Parathyroid adenoma (tissue), 2 donors: ENCODE results near the gene NAA60.
A peak's percentile ranks its signal among the peaks of the same experiment; 100 is the strongest.
"Not testable (repeated sequence)": the region's sequence is repeated elsewhere in the genome, so short reads cannot be mapped to it uniquely, and the experiment has no call there.

Source experiments
- H2AFZ ChIP-seq: fragments of 300-600 bp; sonication (generic); one replicate; pipeline ENCODE4 v1.7.0; 2017; ENCODE audit warnings: antibody characterized with exemption, mild to moderate bottlenecking
- H3K27ac ChIP-seq: fragments of 300-600 bp; sonication (generic); one replicate; pipeline ENCODE4 v1.7.0; 2017
- H3K27me3 ChIP-seq: fragments of 300-600 bp; sonication (generic); one replicate; pipeline ENCODE4 v1.7.0; 2017; ENCODE audit warnings: low read length; ENCODE audit not compliant: control insufficient read depth, insufficient read depth
- H3K36me3 ChIP-seq: fragments of 300-600 bp; sonication (generic); one replicate; pipeline ENCODE4 v1.7.0; 2017; ENCODE audit warnings: low read length; ENCODE audit not compliant: control insufficient read depth, insufficient read depth
- H3K4me1 ChIP-seq: fragments of 300-600 bp; sonication (generic); one replicate; pipeline ENCODE4 v1.7.0; 2017; ENCODE audit warnings: control low read depth
- H3K4me2 ChIP-seq: fragments of 300-600 bp; sonication (generic); one replicate; pipeline ENCODE4 v1.7.0; 2017; ENCODE audit warnings: low read length
- H3K4me3 ChIP-seq: fragments of 300-600 bp; sonication (generic); one replicate; pipeline ENCODE4 v1.7.0; 2017; ENCODE audit warnings: low read depth, low read length
- H3K79me2 ChIP-seq: fragments of 300-600 bp; sonication (generic); one replicate; pipeline ENCODE4 v1.7.0; 2017; ENCODE audit warnings: control low read depth
- H3K9ac ChIP-seq: fragments of 300-600 bp; sonication (generic); one replicate; pipeline ENCODE4 v1.7.0; 2017; ENCODE audit warnings: mild to moderate bottlenecking
- H3K9me3 ChIP-seq: fragments of 300-600 bp; sonication (generic); one replicate; pipeline ENCODE4 v1.7.0; 2017; ENCODE audit warnings: low read length; ENCODE audit not compliant: control insufficient read depth
- CTCF ChIP-seq: fragments of 300-600 bp; sonication (generic); IDR thresholded peaks from one replicate; pipeline ENCODE4 v1.7.0; 2017; ENCODE audit warnings: antibody characterized with exemption, mild to moderate bottlenecking
- donor health status: primary hyperparathyroidism.

Gene NAA60

GRCh38 chr16:3472878-3473595, 29.6 kb downstream of the NAA60 start:
- no peak for TF ChIP-seq CTCF
- Histone ChIP-seq H2AFZ (no peak overlapping the region), H3K79me2 (peaks cover 76% of the 10 kb centered on the region), H3K9me3 (no peaks in the 10 kb centered on the region), H3K4me2 (peak overlapping the region; percentile 4), H3K36me3 (no peaks in the 10 kb centered on the region), H3K27me3 (no peaks in the 10 kb centered on the region), H3K27ac (no peak overlapping the region), H3K4me1 (peaks cover 3% of the 10 kb centered on the region), H3K4me3 (no peak overlapping the region), H3K9ac (no peak overlapping the region)

- H3K9ac ChIP-seq, H3K4me1 ChIP-seq, H3K9me3 ChIP-seq, H3K4me2 ChIP-seq, H3K27me3 ChIP-seq, H3K27ac ChIP-seq, H2AFZ ChIP-seq, H3K36me3 ChIP-seq, H3K4me3 ChIP-seq: not testable (repeated sequence)
- H3K79me2 ChIP-seq, result peaks cover 70% of the 10 kb centered on the region
Measured at GRCh38 chr16:3473596-3473943, 30.1 kb downstream of the NAA60 start.

GRCh38 chr16:3474136-3474779, 30.8 kb downstream of the NAA60 start:
- no peak overlapping the region for H3K27ac ChIP-seq
- TF ChIP-seq CTCF, result no peak
- H3K9ac ChIP-seq, result no peak overlapping the region
- H3K27me3 ChIP-seq, result no peaks in the 10 kb centered on the region
- no peak overlapping the region for H3K4me3 ChIP-seq
- peak overlapping the region; percentile 30 for H3K4me2 ChIP-seq
- H2AFZ ChIP-seq, result no peak overlapping the region
- H3K79me2 ChIP-seq, result peaks cover 69% of the 10 kb centered on the region
- H3K36me3 ChIP-seq, result no peaks in the 10 kb centered on the region
- no peaks in the 10 kb centered on the region for H3K9me3 ChIP-seq
- peaks cover 3% of the 10 kb centered on the region for H3K4me1 ChIP-seq

- not testable (repeated sequence) for H3K9ac ChIP-seq, H3K27me3 ChIP-seq, H3K9me3 ChIP-seq, H3K4me2 ChIP-seq, H3K4me3 ChIP-seq, H3K4me1 ChIP-seq, H3K36me3 ChIP-seq, H2AFZ ChIP-seq, H3K27ac ChIP-seq
- peaks cover 62% of the 10 kb centered on the region for H3K79me2 ChIP-seq
Measured at GRCh38 chr16:3474870-3475269, 31.4 kb downstream of the NAA60 start.

- Histone ChIP-seq H3K4me3 (no peak overlapping the region), H3K9ac (no peak overlapping the region), H3K27ac (no peak overlapping the region), H2AFZ (no peak overlapping the region), H3K27me3 (no peaks in the 10 kb centered on the region), H3K79me2 (peaks cover 55% of the 10 kb centered on the region), H3K9me3 (no peaks in the 10 kb centered on the region), H3K36me3 (no peaks in the 10 kb centered on the region), H3K4me2 (no peak overlapping the region), H3K4me1 (peaks cover 3% of the 10 kb centered on the region)
- TF ChIP-seq CTCF, result no peak
Measured at GRCh38 chr16:3475604-3476375, 32.3 kb downstream of the NAA60 start.
